ENCODE measurements around the gene CATSPERE.
"Not testable (repeated sequence)": the region's sequence is repeated elsewhere in the genome, so short reads cannot be mapped to it uniquely, and the experiment has no call there.

CATSPERE gene

GRCh38 chr1:244662599-244662998, 201.5 kb downstream of the CATSPERE start:
- FAIRE-seq (no peak), DNase-seq (ENCODE audit: insufficient read length, low spot score) (no peak)
- no peak for TF ChIP-seq CTCF (IDR thresholded peaks at IDR 0.05; ENCODE audit: insufficient read depth, missing control alignments)

GRCh38 chr1:244664353-244664752, 203.3 kb downstream of the CATSPERE start:
- FAIRE-seq = no peak
- no peak for DNase-seq (ENCODE audit: insufficient read length, low spot score)
- no peak for TF ChIP-seq CTCF (IDR thresholded peaks at IDR 0.05; ENCODE audit: insufficient read depth, missing control alignments)

- TF ChIP-seq CTCF (IDR thresholded peaks at IDR 0.05; ENCODE audit: insufficient read depth, missing control alignments) = no peak
- FAIRE-seq (no peak), DNase-seq (ENCODE audit: insufficient read length, low spot score) (no peak)
Measured at GRCh38 chr1:244665771-244666217, 204.7 kb downstream of the CATSPERE start.

- DNase-seq (ENCODE audit: insufficient read length, low spot score) = not testable (repeated sequence)
Measured at GRCh38 chr1:244666672-244667418, 205.8 kb downstream of the CATSPERE start.

GRCh38 chr1:244667797-244668196, 206.7 kb downstream of the CATSPERE start:
- DNase-seq (ENCODE audit: insufficient read length, low spot score) (no peak), FAIRE-seq (no peak)
- TF ChIP-seq CTCF (IDR thresholded peaks at IDR 0.05; ENCODE audit: insufficient read depth, missing control alignments) = no peak

More at GRCh38 chr1:244666672-244667418, 205.8 kb downstream of the CATSPERE start:
- not testable (repeated sequence) for FAIRE-seq

- FAIRE-seq (peak; percentile 6), DNase-seq (ENCODE audit: insufficient read length, low spot score) (no peak)
- TF ChIP-seq CTCF (IDR thresholded peaks at IDR 0.05; ENCODE audit: insufficient read depth, missing control alignments) = no peak
Measured at GRCh38 chr1:244672946-244673682, 212.0 kb downstream of the CATSPERE start.

- DNase-seq (ENCODE audit: insufficient read length, low spot score) (no peak), FAIRE-seq (peak; percentile 91)
- TF ChIP-seq CTCF (IDR thresholded peaks at IDR 0.05; ENCODE audit: insufficient read depth, missing control alignments) = no peak
Measured at GRCh38 chr1:244674446-244674845, 213.4 kb downstream of the CATSPERE start.

All from D721Med (cell line).